ENCODE results near the gene LCNL1. TPM values are rescaled to one million over a fixed set of nuclear protein-coding genes. Genes with fewer than 3 reads are reported as not detected.

Gene LCNL1
- total RNA-seq = under 1 TPM in 2 of 4 donors, not detected in 2; 0.36 to 0.37 TPM

DNA sequence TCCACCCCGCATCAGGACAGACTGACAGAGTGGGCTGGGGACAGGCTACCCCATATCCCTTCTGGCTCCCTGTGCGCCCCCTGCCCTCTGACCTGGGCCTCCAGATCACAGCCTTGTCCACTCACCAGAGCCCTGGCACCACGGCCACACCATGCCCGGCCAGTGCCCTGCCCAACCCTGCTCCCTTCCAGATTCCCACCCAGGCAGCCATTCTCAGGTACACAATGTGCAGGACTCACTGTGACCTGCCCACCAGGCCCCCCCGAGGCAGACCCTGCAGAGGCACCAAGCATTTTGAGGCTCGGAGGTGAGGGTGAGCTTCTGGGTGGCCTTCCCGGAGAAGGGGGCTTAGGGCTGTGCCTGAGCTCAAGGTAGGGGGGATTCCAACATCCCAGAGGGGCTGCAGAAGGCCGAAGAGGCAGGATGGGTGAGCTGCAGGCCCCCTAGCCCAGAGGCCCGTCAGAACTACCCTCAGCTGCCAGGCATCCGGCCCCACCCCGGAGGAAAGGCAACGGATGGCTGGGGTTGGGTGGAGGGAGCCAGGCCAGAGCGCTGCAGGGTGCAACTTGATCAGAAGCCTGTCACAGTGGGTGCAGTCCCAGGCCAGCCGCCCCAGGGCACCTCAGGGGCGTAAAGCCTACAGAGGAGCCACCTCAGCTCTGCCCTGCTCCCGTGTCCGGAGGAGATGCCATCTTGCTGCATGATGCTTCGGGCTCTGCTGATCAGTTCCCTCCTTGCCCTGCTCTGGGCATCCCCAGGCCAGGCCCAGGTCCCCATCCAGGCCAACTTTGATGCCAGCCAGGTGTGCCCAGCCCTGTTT, at the start of gene LCNL1:
Gene LCNL1, plus strand, starts transcription at position 762 of the 820 bp plus-strand sequence. CDS start 594 bp downstream, outside the sequence.
- no peak for DNase-seq (ENCODE audit: low spot score in 2 of 2)
- 60 to 71% methylated on average over 13 to 18 of the region's 18 CpGs for WGBS, 2 donors

DNA sequence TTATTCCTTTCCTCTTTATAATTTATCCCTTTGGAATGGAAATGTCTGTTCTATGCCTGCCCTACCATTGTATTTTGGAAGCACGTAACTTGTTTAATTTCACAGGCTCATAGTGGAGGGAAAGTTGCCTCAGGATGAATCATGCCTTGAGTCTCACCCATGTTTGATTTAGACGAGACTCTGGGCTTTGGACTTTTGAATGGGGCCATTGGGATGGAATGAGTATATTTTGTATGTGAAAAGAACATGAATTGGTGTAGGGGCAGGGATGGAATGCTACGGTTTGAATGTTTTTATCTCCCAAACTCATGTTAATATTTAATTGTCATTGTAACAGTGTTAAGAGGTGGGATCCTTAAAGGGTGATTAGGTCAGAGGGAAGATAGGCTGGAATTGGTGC, 48.5 kb upstream of the LCNL1 start:
- TF ChIP-seq CTCF (IDR thresholded peaks at IDR 0.05) = no peak
- TF ChIP-seq POLR2A (IDR thresholded peaks at IDR 0.05) = no peak
- no peak for DNase-seq (ENCODE audit: low spot score in 2 of 2)
- no peak overlapping the region for H3K4me3 ChIP-seq (ENCODE audit: low read depth, poor library complexity, severe bottlenecking)
- WGBS, 2 donors = 81 to 84% methylated on average over 3 of the region's 3 CpGs
- intact Hi-C loops (cut with DNase I; ENCODE audit: low total_unique reads) = no loop called here

More for the DNA sequence above, at the start of gene LCNL1:
- no peak within 1 kb of the TSS for H3K4me3 ChIP-seq (ENCODE audit: low read depth, poor library complexity, severe bottlenecking)
- no peak for TF ChIP-seq CTCF (IDR thresholded peaks at IDR 0.05)
- TF ChIP-seq POLR2A (IDR thresholded peaks at IDR 0.05) = no peak
- intact Hi-C loops (cut with DNase I; ENCODE audit: low total_unique reads) = no loop called here

- 89 to 93% methylated on average over 3 of the region's 3 CpGs for WGBS, 2 donors
Observed at GRCh38 chr9:136935651-136936050, 47.1 kb upstream of the LCNL1 start.

DNA sequence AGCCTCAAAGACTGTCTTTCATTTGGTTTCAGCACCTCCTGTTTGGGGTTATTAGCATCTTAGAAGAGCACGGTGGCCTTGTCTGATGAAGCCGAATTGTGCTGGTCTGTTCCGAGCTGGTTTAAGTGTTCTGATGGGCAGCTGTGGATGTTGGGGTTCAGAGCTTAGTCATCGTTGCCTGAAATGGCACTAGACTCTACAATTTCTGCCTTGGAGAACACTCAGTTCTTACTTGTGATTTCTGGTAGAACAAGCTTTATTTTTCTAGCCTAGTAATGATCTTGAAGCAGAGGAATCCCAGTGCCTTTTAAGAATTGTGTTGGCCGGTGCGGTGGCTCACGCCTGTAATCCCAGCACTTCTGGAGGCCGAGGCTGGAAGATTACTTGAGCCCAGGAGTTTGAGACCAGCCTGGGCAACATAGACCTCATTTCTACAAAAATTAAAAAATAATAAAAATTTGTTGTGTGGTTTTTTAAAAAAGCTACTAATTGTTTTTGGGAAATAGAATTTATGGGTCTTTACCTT, 46.1 kb upstream of the LCNL1 start:
- intact Hi-C loops (cut with DNase I; ENCODE audit: low total_unique reads) = no loop called here
- no peak for TF ChIP-seq POLR2A (IDR thresholded peaks at IDR 0.05)
- H3K4me3 ChIP-seq (ENCODE audit: low read depth, poor library complexity, severe bottlenecking) = no peak overlapping the region
- 88 to 92% methylated on average over 8 of the region's 8 CpGs for WGBS, 2 donors
- no peak for DNase-seq (ENCODE audit: low spot score in 2 of 2)

More at GRCh38 chr9:136935651-136936050, 47.1 kb upstream of the LCNL1 start:
- intact Hi-C loops (cut with DNase I; ENCODE audit: low total_unique reads) = no loop called here
- DNase-seq (ENCODE audit: low spot score in 2 of 2) = no peak
- H3K4me3 ChIP-seq (ENCODE audit: low read depth, poor library complexity, severe bottlenecking) = no peak overlapping the region
- no peak for TF ChIP-seq CTCF (IDR thresholded peaks at IDR 0.05)

- TF ChIP-seq POLR2A (IDR thresholded peaks at IDR 0.05) (no peak), CTCF (IDR thresholded peaks at IDR 0.05) (no peak)
- no peak for DNase-seq (ENCODE audit: low spot score in 2 of 2)
- 87 to 90% methylated on average over 15 of the region's 15 CpGs for WGBS, 2 donors
- no peak overlapping the region for H3K4me3 ChIP-seq (ENCODE audit: low read depth, poor library complexity, severe bottlenecking)
- intact Hi-C loops (cut with DNase I; ENCODE audit: low total_unique reads) = no loop called here
Observed at GRCh38 chr9:136937186-136938001, 45.4 kb upstream of the LCNL1 start.

All from lower leg skin (tissue), 4 donors.